A172 (cell line): ENCODE data around the gene ZNF629. TPM values are rescaled to one million over a fixed set of nuclear protein-coding genes. Genes with fewer than 3 reads are reported as not detected.

ENCODE experiments used
- DNase-seq: peaks from one replicate; pipeline ENCODE4 v3.0.0-alpha.2; 2015; ENCODE audit warnings: low spot score
- total RNA-seq: library from RNA; depleted of rRNA; stranded (reverse); fragments of >200 nt; shearing (Covaris generic); gene quantifications from 2 replicates; pipeline ENCODE4 v1.2.3, GENCODE V29; 2014

Gene ZNF629
- total RNA-seq, 1 experiment from 2014 or later = 20.5 TPM

- peak; percentile 32 for DNase-seq
Measured at GRCh38 chr16:30786115-30786935, 680 bp downstream of the ZNF629 start.

DNA sequence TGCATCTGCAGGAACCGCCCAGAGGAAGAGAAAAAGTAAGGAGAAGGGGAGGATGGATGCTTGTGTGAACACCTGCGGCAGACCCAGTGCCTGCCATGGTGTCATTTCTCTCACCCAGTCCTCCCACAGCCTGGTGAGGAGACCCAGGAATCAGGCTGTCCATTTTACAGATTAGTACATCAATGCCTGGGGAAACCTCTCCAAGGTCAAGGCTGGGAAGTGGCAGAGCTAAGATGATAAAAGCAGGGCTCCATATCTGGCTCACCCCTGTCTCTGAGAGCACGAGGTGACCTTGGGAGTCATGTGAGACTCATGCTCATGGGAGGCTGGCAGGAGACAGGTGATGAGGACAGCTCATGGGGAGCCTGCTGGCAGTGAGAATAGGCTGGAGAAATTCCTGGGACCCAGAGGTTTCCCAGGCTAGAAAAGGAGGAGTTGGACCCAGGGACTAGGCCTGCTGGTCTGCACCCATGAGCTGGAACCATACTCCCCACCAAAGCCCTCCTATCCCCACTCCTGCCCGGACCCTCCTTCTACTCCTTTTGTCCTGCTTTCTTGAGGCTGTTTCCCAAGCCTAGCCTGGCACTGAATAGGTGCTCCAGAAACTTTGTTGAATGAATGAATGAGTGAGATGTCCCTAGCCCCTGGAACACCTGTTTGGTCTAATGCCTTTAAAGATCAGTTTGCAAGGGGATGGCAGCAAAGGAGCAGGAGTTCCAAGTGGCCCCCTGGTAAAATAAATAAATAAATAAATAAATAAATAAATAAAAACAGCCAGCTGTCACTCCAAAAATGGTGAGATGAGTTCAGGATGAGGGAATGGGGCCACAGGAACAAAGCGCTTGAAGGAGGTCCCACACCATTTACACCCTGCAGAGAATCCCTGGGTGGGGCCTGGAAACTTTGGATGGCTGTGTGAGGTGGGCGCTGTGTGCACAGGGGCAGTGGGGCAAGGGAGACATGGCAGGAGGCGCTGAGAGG is 1.6 kb downstream of the ZNF629 start:
- no peak for DNase-seq

GRCh38 chr16:30784215-30784614 is 2.8 kb downstream of the ZNF629 start:
- no peak for DNase-seq

DNA sequence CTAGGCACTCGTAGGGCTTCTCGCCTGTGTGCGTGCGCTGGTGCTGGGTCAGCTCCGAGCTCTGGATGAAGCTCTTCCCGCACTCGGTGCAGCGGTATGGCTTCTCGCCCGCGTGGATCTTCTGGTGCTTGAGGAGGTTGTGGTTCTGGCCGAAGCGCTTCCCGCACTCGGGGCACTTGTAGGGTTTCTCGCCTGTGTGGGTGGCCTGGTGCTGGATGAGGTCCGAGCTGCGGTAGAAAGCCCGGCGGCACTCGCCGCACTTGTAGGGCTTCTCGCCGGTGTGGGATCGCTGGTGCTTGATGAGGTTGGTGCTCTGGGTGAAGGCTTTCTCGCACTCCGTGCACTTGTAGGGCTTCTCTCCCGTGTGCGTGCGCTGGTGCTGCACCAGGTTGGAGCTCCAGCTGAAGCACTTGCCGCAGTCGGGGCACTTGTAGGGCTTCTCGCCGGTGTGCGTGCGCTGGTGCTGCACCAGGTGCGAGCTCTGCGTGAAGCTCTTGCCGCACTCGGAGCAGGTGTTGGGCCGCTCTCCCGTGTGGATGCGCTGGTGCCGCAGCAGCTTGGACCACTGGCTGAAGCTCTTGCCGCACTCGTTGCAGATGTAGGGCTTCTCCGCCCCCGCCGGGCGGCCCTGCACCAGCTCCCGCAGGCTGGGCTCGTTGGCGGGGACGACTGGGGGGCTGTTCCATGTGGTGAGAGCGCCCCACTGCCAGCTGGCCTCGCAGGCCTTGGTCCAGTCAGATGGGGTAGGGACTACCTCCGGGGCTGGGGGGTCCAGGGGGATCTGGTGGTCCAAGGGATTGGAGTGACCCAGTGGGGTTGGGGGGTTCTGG is 3.5 kb downstream of the ZNF629 start:
- no peak for DNase-seq

DNA sequence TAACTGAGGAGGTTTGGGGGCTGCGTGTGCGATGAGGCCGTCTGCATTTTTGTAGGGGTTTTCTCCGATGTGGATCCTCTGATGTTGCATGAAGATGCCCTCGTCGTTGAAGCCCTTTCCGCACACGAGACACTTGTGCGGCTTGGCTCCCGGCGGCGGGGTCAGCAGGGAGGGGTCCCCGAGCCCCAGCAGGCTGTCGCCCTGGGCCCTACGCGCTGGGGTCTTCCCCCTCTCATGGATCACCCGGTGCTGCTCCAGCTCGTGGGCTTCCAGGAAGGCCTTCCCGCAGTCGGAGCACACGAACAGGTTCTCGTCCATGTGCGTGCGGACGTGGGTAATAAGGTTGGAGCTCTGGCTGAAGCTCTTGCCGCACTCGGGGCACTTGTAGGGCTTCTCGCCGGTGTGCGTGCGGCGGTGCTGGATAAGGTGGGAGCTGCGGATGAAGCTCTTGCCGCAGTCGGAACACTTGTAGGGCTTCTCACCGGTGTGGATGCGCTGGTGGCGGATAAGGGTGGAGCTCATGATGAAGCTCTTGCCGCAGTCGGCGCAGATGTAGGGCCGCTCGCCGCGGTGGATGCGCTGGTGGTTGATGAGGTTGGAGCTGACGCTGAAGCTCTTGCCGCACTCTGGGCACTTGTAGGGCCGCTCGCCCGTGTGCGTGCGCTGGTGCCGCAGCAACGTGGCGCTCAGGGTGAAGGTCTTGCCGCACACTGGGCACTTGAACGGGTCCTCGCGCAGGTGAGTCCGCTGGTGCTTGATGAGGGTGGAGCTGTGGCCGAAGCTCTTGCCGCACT is 4.3 kb downstream of the ZNF629 start:
- DNase-seq = no peak

DNA sequence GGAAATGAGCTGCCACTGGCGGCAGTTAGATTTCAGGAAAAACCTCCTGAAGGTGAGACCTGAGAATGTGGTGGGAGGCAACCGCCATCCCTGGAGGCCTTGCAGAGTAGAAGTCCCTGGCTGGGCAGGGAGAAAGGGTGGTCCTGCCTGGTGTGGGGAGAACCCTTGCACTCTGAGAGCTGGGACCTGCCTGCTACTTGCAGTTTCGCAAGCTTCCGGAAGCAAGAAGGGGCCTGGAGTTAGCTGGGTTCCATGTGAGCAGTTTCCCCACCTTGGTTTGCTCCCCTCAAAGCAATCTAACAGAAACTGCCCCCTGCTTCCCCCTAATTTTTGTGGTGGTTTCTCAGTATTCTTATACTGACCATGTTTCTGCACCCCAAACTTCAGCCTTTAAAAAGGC is 6.5 kb downstream of the ZNF629 start:
- DNase-seq = no peak

DNA sequence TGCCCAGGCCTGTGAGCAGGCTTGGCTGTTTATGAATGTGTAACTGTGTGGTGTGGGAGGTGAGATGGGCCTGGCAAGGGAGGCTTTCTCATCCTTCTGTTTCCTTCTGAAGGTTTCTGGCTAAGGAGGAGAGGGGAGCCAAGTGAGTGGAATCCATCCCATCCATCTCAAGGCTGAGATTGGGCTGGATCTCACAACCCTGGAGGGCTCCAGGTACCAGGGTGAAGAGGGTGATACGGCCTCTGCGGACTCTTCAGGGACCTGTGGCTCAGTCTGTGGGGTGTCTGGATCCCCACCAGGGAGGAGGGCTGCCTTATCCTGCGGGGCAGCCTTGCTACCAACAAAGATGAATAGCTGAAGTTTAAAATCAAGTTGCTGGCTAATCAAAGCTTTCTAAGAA is 7.0 kb downstream of the ZNF629 start:
- no peak for DNase-seq

DNA sequence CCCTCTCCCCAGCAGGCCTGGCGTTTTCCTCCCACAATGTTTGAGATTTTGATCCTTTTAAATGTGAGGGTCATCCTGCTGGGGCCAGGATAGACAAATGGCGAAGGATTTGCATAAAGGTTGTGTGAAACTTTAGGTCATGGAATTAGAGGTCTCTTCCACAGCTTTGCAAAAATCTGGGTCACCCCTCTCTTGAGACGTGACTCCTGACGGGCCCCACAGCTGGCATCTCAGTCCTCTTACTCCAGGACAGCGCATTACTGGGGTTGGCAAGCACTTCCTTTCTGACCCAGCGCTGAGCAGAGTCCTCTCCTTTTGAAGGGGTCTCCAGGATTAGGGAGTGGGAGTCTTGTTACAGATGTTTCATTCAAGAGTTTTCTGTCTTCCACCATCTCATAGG is 7.4 kb downstream of the ZNF629 start:
- DNase-seq = no peak

GRCh38 chr16:30778549-30779244 is 8.3 kb downstream of the ZNF629 start:
- no peak for DNase-seq

DNA sequence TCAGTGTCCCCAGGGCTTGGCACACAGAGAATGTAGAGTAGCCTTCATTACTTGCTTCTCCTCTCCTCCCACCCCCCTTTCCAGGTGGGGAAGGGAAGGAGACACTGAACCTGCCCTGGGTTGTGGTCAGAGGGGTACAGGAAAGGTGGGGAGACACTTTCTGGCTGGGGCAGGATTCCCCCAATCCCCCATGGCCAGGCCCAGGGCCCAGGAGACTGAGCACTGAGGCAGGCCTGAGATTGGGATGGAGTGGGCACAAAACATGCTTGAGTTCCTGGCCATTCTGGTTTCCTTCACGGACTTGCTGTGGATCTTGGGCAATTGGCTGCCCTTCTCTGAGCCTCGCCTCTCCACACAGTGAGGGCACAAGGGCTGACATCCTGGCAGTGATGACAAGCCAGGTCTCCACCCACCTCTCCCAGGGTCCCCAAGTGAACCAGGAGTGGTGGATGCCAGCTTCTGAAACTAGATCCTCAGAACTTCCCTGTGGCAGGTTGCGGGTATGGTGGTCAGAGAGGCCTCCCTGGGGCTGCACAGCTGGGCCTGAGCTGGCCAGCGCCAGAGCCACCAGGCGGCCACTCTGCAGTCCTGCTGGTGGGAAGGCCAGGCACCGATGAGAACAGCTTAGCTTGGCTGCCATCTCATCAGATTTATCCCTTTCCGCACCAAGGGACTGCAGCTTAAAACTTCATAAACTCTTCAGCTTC is 9.3 kb downstream of the ZNF629 start:
- DNase-seq = no peak

DNA sequence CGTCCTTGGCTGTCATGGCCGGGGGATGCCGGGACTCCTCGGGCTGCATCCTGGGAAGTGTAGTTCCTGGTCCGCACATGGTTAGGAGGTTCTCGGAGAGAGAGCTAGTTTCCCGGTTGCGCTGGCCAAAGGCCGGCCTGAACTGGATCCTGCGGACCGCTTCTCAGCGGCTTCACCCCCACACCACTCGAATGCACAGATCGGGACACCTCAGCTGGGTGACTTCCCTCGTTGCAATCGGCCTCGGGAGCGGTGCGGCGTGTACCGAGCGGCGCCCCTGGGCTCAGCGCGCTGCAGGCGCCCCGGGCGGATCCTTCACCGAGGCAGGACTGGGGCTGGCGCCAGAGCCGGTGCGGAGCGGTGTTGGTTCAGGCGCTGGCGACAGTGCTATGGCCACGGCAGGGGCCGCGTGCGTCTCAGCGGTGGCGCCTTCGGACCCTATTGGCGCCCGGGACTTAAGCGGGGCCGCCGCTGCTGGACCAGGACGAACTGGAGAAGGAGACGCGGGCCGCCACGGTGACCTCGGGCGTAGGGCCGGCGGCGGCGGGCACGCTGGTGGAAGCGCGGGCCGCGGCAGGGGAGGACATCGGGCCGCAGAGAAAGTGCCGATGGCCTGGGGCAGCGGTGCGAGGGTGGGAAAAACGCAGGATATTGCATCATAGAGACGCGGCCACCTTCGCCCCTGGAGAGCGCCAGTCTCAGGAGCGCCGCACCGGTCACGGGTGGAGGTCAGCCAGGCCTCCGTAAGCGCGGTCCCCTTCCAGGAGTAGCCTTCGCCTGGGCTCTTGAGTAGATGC is 11.4 kb downstream of the ZNF629 start:
- no peak for DNase-seq

GRCh38 chr16:30775131-30775391 is 11.9 kb downstream of the ZNF629 start:
- no peak for DNase-seq

GRCh38 chr16:30774367-30775130 is 12.5 kb downstream of the ZNF629 start:
- DNase-seq = no peak

DNA sequence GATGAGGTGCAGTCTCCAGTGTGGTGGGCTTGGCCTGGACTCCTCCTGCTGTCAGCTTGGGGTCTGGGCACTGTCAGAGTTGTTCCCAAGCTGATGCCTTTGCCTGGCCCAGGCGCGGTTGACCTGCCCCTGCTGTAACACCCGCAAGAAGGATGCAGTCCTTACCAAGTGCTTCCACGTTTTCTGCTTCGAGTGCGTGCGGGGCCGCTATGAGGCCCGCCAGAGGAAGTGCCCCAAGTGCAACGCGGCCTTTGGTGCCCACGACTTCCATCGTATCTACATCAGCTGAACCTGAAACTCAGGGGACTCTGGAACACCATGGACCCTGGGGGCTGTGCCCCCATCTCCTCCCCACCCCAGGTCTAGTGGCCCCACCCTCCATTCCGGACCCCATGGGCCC is 13.2 kb downstream of the ZNF629 start:
- no peak for DNase-seq

GRCh38 chr16:30771726-30772125 is 15.3 kb downstream of the ZNF629 start:
- DNase-seq = peak; percentile 56

- DNase-seq = no peak
Measured at GRCh38 chr16:30769379-30770089, 17.5 kb downstream of the ZNF629 start.

- DNase-seq = no peak
Measured at GRCh38 chr16:30768583-30769181, 18.3 kb downstream of the ZNF629 start.
